HEK293 (cell line): Measurements from ENCODE around the gene HHIPL1.

Experiments used
- CTCF ChIA-PET: fragments of 350-600 bp; formaldehyde crosslinking; extraction: SDS; loops from one replicate; lab custom pipeline; 2021; ENCODE audit warnings: antibody characterized with exemption; lab: Yijun Ruan, JAX
- POLR2A ChIA-PET: fragments of 300-600 bp; formaldehyde crosslinking; extraction: SDS; loops from one replicate; lab custom pipeline; 2020; ENCODE audit warnings: antibody characterized with exemption, inconsistent platforms; lab: Yijun Ruan, JAX
- H3K27ac ChIP-seq: fragments of 200-500 bp; sonication (Bioruptor generic); 2 replicates; pipeline ENCODE4 v1.5.1; 2014; ENCODE audit warnings: low read depth, low read length, control low read depth, inconsistent platforms; ENCODE audit errors: extremely low read depth
- H3K36me3 ChIP-seq, 2 experiments: fragments of 200-500 bp in 1 of 2; sonication (Bioruptor generic) in 1 of 2; 1 replicate in 1 of 2; 2 replicates in 1 of 2; pipeline ENCODE4 v1.5.1; 2014 to 2017; ENCODE audit warnings: inconsistent platforms in 2 of 2, low read length in 2 of 2; ENCODE audit not compliant: control insufficient read depth in 2 of 2, insufficient read depth in 1 of 2
- H3K4me1 ChIP-seq: fragments of 200-500 bp; sonication (Bioruptor generic); 2 replicates; pipeline ENCODE4 v1.5.1; 2014; ENCODE audit warnings: mild to moderate bottlenecking, low read length, inconsistent platforms; ENCODE audit not compliant: control insufficient read depth, insufficient read depth
- H3K4me3 ChIP-seq: 2 replicates; pipeline ENCODE4 v1.5.1; 2011; ENCODE audit warnings: low read depth, mild to moderate bottlenecking, control low read depth, low read length, moderate library complexity
- H3K9me3 ChIP-seq: fragments of 200-500 bp; sonication (Bioruptor generic); 2 replicates; pipeline ENCODE4 v1.5.1; 2014; ENCODE audit warnings: low read depth, low read length, inconsistent platforms; ENCODE audit not compliant: control insufficient read depth, insufficient read depth
- ELK4 ChIP-seq: IDR thresholded peaks from 2 replicates; pipeline ENCODE4 v1.6.1; 2011; ENCODE audit warnings: mild to moderate bottlenecking, low read depth, low read length, borderline replicate concordance
- GLIS2 ChIP-seq: fragments of 450-650 bp; formaldehyde crosslinking; IDR thresholded peaks from 2 replicates; pipeline ENCODE4 v1.5.1; 2016; ENCODE audit warnings: missing biosample characterization, missing genetic modification characterization
- PRDM1 ChIP-seq: fragments of 450-650 bp; formaldehyde crosslinking; IDR thresholded peaks from 2 replicates; pipeline ENCODE4; 2016; ENCODE audit warnings: missing biosample characterization, missing genetic modification characterization
- ZBTB8A ChIP-seq: fragments of 450-650 bp; formaldehyde crosslinking; IDR thresholded peaks from 2 replicates; pipeline ENCODE4 v1.5.1; 2016; ENCODE audit warnings: missing biosample characterization, missing genetic modification characterization
- ZFHX2 ChIP-seq: fragments of 450-650 bp; formaldehyde crosslinking; conservative IDR thresholded peaks from 2 replicates; pipeline ENCODE4 v1.5.1; 2016; ENCODE audit warnings: missing biosample characterization, missing genetic modification characterization
- ZFP69B ChIP-seq: fragments of 450-650 bp; formaldehyde crosslinking; IDR thresholded peaks from 2 replicates; pipeline ENCODE4 v1.5.1; 2016; ENCODE audit warnings: missing biosample characterization, missing genetic modification characterization
- ZIC2 ChIP-seq: fragments of 450-650 bp; formaldehyde crosslinking; IDR thresholded peaks from 2 replicates; pipeline ENCODE4 v1.5.1; 2016; ENCODE audit warnings: missing biosample characterization, missing genetic modification characterization
- ZNF169 ChIP-seq: fragments of 450-650 bp; formaldehyde crosslinking; IDR thresholded peaks from 2 replicates; pipeline ENCODE4 v1.5.1; 2016; ENCODE audit warnings: missing biosample characterization, missing genetic modification characterization
- ZNF202 ChIP-seq: fragments of 450-650 bp; formaldehyde crosslinking; IDR thresholded peaks from 2 replicates; pipeline ENCODE4 v1.5.1; 2016; ENCODE audit warnings: missing biosample characterization, missing genetic modification characterization, borderline replicate concordance
- ZNF214 ChIP-seq: fragments of 450-650 bp; formaldehyde crosslinking; IDR thresholded peaks from 2 replicates; pipeline ENCODE4 v1.5.1; 2017; ENCODE audit warnings: missing biosample characterization, mild to moderate bottlenecking, missing genetic modification characterization, borderline replicate concordance
- ZNF324 ChIP-seq: fragments of 450-650 bp; formaldehyde crosslinking; IDR thresholded peaks from 2 replicates; pipeline ENCODE4 v1.5.1; 2016; ENCODE audit warnings: missing biosample characterization, missing genetic modification characterization
- ZNF37A ChIP-seq: fragments of 450-650 bp; IDR thresholded peaks from 2 replicates; pipeline ENCODE4 v1.5.1; 2018; ENCODE audit warnings: missing biosample characterization, missing genetic modification characterization
- ZNF391 ChIP-seq: fragments of 450-650 bp; formaldehyde crosslinking; IDR thresholded peaks from 2 replicates; pipeline ENCODE4 v1.5.1; 2016; ENCODE audit warnings: low read depth, missing biosample characterization, missing genetic modification characterization, borderline replicate concordance
- ZNF600 ChIP-seq: fragments of 450-650 bp; formaldehyde crosslinking; IDR thresholded peaks from 2 replicates; pipeline ENCODE4 v1.5.1; 2016; ENCODE audit warnings: missing biosample characterization, missing genetic modification characterization
- ZNF660 ChIP-seq: fragments of 450-650 bp; IDR thresholded peaks from 2 replicates; pipeline ENCODE4 v1.5.1; 2018; ENCODE audit warnings: missing biosample characterization, mild to moderate bottlenecking, missing genetic modification characterization
- ZNF704 ChIP-seq: fragments of 450-650 bp; formaldehyde crosslinking; IDR thresholded peaks from 2 replicates; pipeline ENCODE4 v1.5.1; 2016; ENCODE audit warnings: missing biosample characterization, missing genetic modification characterization
- ZXDB ChIP-seq: fragments of 450-650 bp; formaldehyde crosslinking; IDR thresholded peaks from 2 replicates; pipeline ENCODE4 v1.5.1; 2016; ENCODE audit warnings: missing biosample characterization, missing genetic modification characterization
- TF ChIP-seq, protein P1 (sequence below): fragments of 450-650 bp; formaldehyde crosslinking; IDR thresholded peaks from 2 replicates; pipeline ENCODE4 v1.5.1; 2016; ENCODE audit warnings: missing biosample characterization, missing genetic modification characterization
- TF ChIP-seq, protein P2 (sequence below): fragments of 450-650 bp; formaldehyde crosslinking; IDR thresholded peaks from 2 replicates; pipeline ENCODE4 v1.5.1; 2016; ENCODE audit warnings: missing biosample characterization, missing genetic modification characterization
- TF ChIP-seq, protein P3 (sequence below): fragments of 450-650 bp; formaldehyde crosslinking; IDR thresholded peaks from 2 replicates; pipeline ENCODE4 v1.5.1; 2016; ENCODE audit warnings: missing biosample characterization, missing genetic modification characterization
- TF ChIP-seq, protein P4 (sequence below): fragments of 450-650 bp; formaldehyde crosslinking; IDR thresholded peaks from 2 replicates; pipeline ENCODE4 v1.5.1; 2016; ENCODE audit warnings: missing biosample characterization, missing genetic modification characterization
- TF ChIP-seq, protein P5 (sequence below): fragments of 450-650 bp; formaldehyde crosslinking; IDR thresholded peaks from 2 replicates; pipeline ENCODE4 v1.5.1; 2017; ENCODE audit warnings: missing biosample characterization, missing genetic modification characterization
- TF ChIP-seq, protein P6 (sequence below): fragments of 450-650 bp; formaldehyde crosslinking; optimal IDR thresholded peaks from 2 replicates; pipeline ENCODE3; 2016; ENCODE audit warnings: missing biosample characterization, mild to moderate bottlenecking, missing genetic modification characterization

The HHIPL1 gene

DNA sequence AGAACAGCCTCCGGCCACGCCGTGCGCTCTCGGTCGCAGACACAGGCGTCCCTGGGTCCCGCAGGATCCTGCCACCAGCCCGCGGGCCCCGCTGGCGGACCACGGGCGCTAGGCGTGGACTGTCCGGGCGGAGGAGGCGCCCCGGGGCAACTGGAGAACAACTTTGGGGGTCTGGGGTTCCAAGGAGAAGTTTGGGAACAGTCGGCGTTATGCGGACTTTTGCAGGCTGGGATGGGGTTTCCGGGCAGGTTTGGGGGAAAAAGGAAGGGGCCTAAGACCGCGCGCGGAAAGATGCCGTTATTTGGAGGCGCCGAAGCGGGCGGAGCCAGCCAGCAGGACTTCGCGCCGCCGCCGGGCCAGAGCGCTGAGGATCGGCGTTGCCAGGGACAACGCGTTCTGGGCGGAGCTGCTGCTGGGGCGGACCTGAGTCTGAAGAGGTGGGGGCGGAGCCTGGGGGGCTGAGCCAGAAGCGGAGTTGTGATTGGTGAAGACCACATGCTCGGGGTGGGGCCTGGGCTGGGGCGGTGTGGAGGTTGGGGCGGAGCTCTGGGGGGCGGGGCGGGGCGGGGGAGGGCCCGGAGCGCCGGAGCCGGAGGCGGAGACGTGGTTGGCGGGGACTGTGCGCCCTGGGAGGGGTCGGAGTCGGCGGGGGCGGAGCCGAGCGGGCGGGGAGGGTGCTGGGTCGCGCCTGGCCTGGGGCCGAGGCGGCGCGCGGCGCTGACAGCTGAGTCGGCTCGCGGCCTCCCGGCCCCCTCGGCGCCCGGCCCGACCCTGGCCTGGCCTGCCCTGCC, 38.9 kb downstream of the HHIPL1 start, which contains the start of gene CYP46A1 (continued):
- no peak for TF ChIP-seq ZNF169 (tag by site-specific recombination)
- TF ChIP-seq ZNF324 (tag by site-specific recombination), result 0 out of 2 replicates have a peak, but pooled peaks have one; percentile 45
- no peak for TF ChIP-seq PRDM1 (tag by site-specific recombination)
- TF ChIP-seq, protein P1, sequence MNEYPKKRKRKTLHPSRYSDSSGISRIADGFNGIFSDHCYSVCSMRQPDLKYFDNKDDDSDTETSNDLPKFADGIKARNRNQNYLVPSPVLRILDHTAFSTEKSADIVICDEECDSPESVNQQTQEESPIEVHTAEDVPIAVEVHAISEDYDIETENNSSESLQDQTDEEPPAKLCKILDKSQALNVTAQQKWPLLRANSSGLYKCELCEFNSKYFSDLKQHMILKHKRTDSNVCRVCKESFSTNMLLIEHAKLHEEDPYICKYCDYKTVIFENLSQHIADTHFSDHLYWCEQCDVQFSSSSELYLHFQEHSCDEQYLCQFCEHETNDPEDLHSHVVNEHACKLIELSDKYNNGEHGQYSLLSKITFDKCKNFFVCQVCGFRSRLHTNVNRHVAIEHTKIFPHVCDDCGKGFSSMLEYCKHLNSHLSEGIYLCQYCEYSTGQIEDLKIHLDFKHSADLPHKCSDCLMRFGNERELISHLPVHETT (tag by site-specific recombination), result peak; percentile 42; the same call in 1 of the 2 replicates
- TF ChIP-seq ZNF37A (tag by site-specific recombination), result no peak
- no peak for TF ChIP-seq ZNF214 (tag by site-specific recombination)
- TF ChIP-seq ZNF704 (tag by site-specific recombination), result no peak
- TF ChIP-seq ELK4, result no peak
- TF ChIP-seq ZNF391 (tag by site-specific recombination), result 0 out of 2 replicates have a peak, but pooled peaks have one; percentile 11
- TF ChIP-seq ZNF600 (tag by site-specific recombination), result peak; percentile 82
- TF ChIP-seq, protein P2, sequence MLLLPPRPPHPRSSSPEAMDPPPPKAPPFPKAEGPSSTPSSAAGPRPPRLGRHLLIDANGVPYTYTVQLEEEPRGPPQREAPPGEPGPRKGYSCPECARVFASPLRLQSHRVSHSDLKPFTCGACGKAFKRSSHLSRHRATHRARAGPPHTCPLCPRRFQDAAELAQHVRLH (tag by site-specific recombination), result no peak
- peak; percentile 96 for TF ChIP-seq ZXDB
- TF ChIP-seq, protein P3, sequence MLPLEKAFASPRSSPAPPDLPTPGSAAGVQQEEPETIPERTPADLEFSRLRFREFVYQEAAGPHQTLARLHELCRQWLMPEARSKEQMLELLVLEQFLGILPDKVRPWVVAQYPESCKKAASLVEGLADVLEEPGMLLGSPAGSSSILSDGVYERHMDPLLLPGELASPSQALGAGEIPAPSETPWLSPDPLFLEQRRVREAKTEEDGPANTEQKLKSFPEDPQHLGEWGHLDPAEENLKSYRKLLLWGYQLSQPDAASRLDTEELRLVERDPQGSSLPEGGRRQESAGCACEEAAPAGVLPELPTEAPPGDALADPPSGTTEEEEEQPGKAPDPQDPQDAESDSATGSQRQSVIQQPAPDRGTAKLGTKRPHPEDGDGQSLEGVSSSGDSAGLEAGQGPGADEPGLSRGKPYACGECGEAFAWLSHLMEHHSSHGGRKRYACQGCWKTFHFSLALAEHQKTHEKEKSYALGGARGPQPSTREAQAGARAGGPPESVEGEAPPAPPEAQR (tag by site-specific recombination), result no peak
- TF ChIP-seq, protein P4, sequence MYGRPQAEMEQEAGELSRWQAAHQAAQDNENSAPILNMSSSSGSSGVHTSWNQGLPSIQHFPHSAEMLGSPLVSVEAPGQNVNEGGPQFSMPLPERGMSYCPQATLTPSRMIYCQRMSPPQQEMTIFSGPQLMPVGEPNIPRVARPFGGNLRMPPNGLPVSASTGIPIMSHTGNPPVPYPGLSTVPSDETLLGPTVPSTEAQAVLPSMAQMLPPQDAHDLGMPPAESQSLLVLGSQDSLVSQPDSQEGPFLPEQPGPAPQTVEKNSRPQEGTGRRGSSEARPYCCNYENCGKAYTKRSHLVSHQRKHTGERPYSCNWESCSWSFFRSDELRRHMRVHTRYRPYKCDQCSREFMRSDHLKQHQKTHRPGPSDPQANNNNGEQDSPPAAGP, result peak; percentile 80
- no peak for TF ChIP-seq ZNF202 (tag by site-specific recombination)
- peak; percentile 15; the same call in 1 of the 2 replicates for TF ChIP-seq ZNF660

DNA sequence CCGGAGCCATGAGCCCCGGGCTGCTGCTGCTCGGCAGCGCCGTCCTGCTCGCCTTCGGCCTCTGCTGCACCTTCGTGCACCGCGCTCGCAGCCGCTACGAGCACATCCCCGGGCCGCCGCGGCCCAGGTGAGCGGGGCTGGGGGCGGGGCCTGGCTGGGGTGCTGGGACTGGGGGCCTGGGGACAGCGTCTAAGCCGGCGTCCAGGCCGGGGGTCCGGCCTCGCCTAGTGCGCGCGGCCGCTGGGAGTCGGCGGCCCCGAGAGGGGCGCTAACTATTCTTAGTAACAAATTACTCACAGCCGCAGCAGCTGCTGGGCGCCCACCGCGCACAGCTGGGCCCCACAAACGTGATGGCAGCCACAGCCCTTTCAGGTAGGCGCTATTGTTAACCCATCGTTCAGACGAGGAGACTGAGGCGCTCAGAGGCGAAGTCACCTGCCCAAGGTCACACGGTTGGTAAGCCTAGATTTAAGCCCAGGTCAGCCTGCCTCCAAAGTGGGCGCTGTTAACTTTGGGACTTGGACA, 39.5 kb downstream of the HHIPL1 start:
- Histone ChIP-seq H3K9me3 (no peaks in the 10 kb centered on the region), H3K4me1 (no peaks in the 10 kb centered on the region), H3K4me3 (peak overlapping the region; percentile 61), H3K27ac (no peak overlapping the region), H3K36me3 (no peaks in the 10 kb centered on the region)
- POLR2A ChIA-PET, result interaction anchor here (0.8 to 1.2 kb wide), 6 partner anchors 17 to 287 kb away, joined by 3 to 5 read pairs (median 4); no protein-coding TSS in a partner anchor
- CTCF ChIA-PET, result interaction anchor here (0.5 to 2.4 kb wide), 8 partner anchors 12 to 214 kb away, joined by 3 to 12 read pairs (median 4); no protein-coding TSS in a partner anchor
- peak; percentile 64 for TF ChIP-seq ZBTB8A (tag by site-specific recombination)
- TF ChIP-seq ZFHX2, result 0 out of 2 replicates have a peak, but pooled peaks have one; percentile 13
- peak; percentile 20; the same call in 1 of the 2 replicates for TF ChIP-seq GLIS2 (tag by site-specific recombination)
- peak; percentile 84 for TF ChIP-seq ZFP69B
- TF ChIP-seq, protein P5, sequence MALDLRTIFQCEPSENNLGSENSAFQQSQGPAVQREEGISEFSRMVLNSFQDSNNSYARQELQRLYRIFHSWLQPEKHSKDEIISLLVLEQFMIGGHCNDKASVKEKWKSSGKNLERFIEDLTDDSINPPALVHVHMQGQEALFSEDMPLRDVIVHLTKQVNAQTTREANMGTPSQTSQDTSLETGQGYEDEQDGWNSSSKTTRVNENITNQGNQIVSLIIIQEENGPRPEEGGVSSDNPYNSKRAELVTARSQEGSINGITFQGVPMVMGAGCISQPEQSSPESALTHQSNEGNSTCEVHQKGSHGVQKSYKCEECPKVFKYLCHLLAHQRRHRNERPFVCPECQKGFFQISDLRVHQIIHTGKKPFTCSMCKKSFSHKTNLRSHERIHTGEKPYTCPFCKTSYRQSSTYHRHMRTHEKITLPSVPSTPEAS (tag by site-specific recombination), result no peak
- TF ChIP-seq ZNF704 (tag by site-specific recombination), result no peak
- TF ChIP-seq, protein P6, sequence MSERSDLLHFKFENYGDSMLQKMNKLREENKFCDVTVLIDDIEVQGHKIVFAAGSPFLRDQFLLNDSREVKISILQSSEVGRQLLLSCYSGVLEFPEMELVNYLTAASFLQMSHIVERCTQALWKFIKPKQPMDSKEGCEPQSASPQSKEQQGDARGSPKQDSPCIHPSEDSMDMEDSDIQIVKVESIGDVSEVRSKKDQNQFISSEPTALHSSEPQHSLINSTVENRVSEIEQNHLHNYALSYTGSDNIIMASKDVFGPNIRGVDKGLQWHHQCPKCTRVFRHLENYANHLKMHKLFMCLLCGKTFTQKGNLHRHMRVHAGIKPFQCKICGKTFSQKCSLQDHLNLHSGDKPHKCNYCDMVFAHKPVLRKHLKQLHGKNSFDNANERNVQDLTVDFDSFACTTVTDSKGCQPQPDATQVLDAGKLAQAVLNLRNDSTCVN, result peak; percentile 17
- peak; percentile 51; the same call in 1 of the 2 replicates for TF ChIP-seq ZIC2 (tag by site-specific recombination)
